Activated CD4-positive, alpha-beta memory T cell treated with anti-CD3 and anti-CD28 coated beads, Interleukin-2, amount 10 ng/mL, durations not matched to agents 7 days and 5 days (primary cell): ENCODE data around the gene STPG4. TPM values are rescaled to one million over a fixed set of nuclear protein-coding genes. Genes with fewer than 3 reads are reported as not detected.

Experiments
- CTCF ChIA-PET: fragments of 350-600 bp; sonication (Branson Sonifier 250); formaldehyde crosslinking; loops from one replicate; lab custom pipeline; 2021; ENCODE audit warnings: antibody characterized with exemption, inconsistent platforms; lab: Charles Lee
- POLR2A ChIA-PET: fragments of 350-600 bp; sonication (Branson Sonifier 250); formaldehyde crosslinking; loops from one replicate; lab custom pipeline; 2021; ENCODE audit warnings: antibody characterized with exemption; lab: Charles Lee
- DNase-seq: peaks from one replicate; pipeline ENCODE4 v3.0.0-alpha.2; 2020
- H3K27ac Mint-ChIP-seq: one replicate; pipeline ENCODE4 v1.8.0; 2021; ENCODE audit warnings: mild to moderate bottlenecking, mixed read lengths
- H3K27me3 Mint-ChIP-seq: one replicate; pipeline ENCODE4 v1.8.0; 2021; ENCODE audit warnings: mixed read lengths
- H3K36me3 Mint-ChIP-seq: one replicate; pipeline ENCODE4 v1.8.0; 2021; ENCODE audit warnings: low read depth, mixed read lengths
- H3K4me1 Mint-ChIP-seq: one replicate; pipeline ENCODE4 v1.8.0; 2021; ENCODE audit warnings: mixed read lengths
- H3K4me3 Mint-ChIP-seq: one replicate; pipeline ENCODE4 v1.8.0; 2021; ENCODE audit warnings: mild to moderate bottlenecking, mixed read lengths
- H3K9me3 Mint-ChIP-seq: one replicate; pipeline ENCODE4 v1.8.0; 2021; ENCODE audit warnings: mixed read lengths
- total RNA-seq, 2 experiments: library from RNA; stranded (reverse); gene quantifications; one replicate each; pipeline ENCODE4 v1.2.3, GENCODE V29; 2021

STPG4 gene
- total RNA-seq, 2 experiments from 2014 or later, result 0.13 TPM; not detected in 1

DNA sequence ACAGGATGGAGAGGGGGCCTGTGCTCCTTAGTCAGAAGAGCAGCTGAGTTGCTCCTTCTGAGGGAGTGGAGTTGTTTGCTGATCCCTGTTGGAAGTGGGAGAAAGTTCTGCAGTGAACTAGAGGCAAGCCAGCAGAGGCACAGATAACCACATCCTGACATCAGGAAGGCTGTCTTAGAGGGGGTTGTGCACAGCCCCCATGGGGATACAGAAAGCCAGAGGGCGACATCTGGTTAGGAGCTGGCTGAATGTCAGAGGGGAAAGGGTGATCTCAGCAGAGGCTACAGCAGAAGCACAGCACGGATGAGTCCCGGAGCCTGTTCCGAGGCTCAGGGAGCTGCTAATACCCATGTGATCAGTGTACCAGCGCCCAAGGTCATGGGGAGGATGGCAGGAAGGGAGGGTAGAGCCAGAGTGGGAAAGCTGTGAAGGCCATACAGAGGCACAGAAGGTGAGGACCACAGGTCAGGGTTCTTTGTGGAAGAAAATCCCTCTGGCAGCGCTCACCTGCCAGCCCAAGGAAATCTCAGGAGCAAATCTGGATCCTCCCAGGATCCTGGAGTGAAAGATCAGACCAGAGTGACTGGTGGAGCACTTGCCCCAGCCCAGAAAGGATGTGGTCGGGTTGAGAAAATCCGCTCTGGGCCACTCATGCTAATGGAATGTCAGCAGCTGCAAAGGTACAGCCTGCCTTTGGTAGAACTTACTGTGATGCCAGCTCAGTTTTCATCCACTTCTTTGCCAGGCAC, 111.8 kb downstream of the STPG4 start:
- H3K4me3 Mint-ChIP-seq, result no peak overlapping the region
- ChIA-PET CTCF (no interaction called here), POLR2A (no interaction called here)
- peaks cover 12% of the 10 kb centered on the region for H3K4me1 Mint-ChIP-seq
- H3K9me3 Mint-ChIP-seq, result no peaks in the 10 kb centered on the region
- H3K27me3 Mint-ChIP-seq, result no peaks in the 10 kb centered on the region
- peaks cover 33% of the 10 kb centered on the region for H3K36me3 Mint-ChIP-seq
- DNase-seq, result no peak
- no peak overlapping the region for H3K27ac Mint-ChIP-seq

DNA sequence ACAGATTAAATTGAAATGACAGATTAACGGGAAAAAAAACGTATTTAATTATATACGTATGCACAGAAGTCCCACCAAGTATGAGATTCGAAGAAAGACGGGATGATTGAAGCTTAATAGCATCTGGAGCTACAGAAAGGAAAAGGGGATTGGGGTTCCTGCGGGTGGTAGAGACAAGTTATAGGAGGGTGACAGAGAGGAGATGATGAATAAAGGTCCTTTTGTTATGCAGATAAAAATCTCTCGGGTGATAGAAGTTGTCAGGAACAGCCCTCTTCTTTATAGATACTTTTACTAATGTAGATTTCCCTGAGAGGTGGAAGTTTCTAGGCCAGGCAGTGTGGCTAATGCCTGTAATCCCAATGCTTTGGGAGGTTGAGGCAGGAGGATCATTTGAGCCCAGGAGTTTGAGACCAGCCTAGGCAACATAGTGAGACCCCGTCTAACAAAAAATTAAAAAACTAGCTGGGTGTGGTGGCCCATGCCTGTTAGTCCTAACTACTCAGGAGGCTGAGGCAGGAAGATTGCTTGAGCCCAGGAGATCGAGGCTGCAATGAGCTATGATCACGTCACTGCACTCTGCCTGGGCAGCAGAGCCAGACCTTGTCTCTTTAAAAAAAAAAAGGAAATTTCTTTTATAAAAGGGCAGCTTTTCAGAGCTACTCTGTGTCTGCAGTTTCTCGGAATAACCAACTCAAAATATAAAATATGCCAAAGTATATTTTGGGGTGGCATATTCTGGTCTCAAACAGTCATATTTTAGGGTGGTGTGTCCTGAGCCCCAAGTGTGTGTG, 113.0 kb downstream of the STPG4 start:
- ChIA-PET POLR2A (no interaction called here), CTCF (no interaction called here)
- peaks cover 31% of the 10 kb centered on the region for H3K36me3 Mint-ChIP-seq
- H3K4me1 Mint-ChIP-seq, result peaks cover 12% of the 10 kb centered on the region
- no peak overlapping the region for H3K27ac Mint-ChIP-seq
- no peak overlapping the region for H3K4me3 Mint-ChIP-seq
- no peaks in the 10 kb centered on the region for H3K9me3 Mint-ChIP-seq
- no peak for DNase-seq
- no peaks in the 10 kb centered on the region for H3K27me3 Mint-ChIP-seq

DNA sequence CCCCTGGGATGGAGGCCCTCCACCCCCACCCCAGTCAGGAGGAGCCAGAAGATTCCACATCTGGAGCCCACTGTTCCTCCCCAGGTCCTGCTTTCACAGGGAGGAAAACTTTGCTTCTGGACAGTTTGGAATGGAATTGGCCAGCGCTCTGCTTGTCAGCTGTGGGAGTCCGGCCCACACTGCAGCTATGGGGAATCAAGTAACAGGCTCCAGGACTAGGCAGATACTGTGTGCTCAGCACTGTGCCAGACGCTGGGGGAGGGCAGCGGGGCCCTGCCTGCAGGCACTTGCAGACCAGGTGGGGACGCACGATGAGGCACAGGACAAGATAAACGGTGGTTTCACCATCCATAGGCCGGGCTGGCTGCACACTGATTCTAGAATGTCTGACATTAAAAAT, 114.0 kb downstream of the STPG4 start:
- ChIA-PET POLR2A (no interaction called here), CTCF (no interaction called here)
- H3K9me3 Mint-ChIP-seq, result no peaks in the 10 kb centered on the region
- H3K4me3 Mint-ChIP-seq, result no peak overlapping the region
- H3K27me3 Mint-ChIP-seq, result no peaks in the 10 kb centered on the region
- peaks cover 31% of the 10 kb centered on the region for H3K36me3 Mint-ChIP-seq
- peaks cover 14% of the 10 kb centered on the region for H3K4me1 Mint-ChIP-seq
- no peak overlapping the region for H3K27ac Mint-ChIP-seq
- no peak for DNase-seq

DNA sequence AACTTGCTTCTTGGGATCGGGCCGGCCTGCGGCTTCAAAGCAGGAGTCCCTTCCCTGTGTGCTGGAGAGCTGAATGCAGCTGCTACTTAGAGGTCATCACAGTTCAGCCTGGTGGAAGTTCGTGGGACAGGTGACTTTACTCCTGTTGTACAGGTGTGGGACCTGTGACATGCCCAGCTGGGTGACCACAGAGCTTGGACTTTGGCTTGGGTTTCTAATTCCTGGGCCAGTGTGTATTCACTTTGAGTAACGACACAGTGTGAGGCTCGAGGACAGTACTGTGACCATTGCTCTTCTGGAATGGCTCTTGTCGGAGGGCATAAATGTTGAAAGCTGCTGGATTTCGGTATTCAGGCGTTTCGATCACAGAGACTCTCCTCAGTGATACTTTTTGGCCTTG, 114.5 kb downstream of the STPG4 start:
- no peak overlapping the region for H3K4me3 Mint-ChIP-seq
- H3K27me3 Mint-ChIP-seq, result no peaks in the 10 kb centered on the region
- no peak for DNase-seq
- no peaks in the 10 kb centered on the region for H3K9me3 Mint-ChIP-seq
- ChIA-PET POLR2A (no interaction called here), CTCF (no interaction called here)
- H3K4me1 Mint-ChIP-seq, result peaks cover 14% of the 10 kb centered on the region
- peak overlapping the region; percentile 31 for H3K27ac Mint-ChIP-seq
- peaks cover 30% of the 10 kb centered on the region for H3K36me3 Mint-ChIP-seq

DNA sequence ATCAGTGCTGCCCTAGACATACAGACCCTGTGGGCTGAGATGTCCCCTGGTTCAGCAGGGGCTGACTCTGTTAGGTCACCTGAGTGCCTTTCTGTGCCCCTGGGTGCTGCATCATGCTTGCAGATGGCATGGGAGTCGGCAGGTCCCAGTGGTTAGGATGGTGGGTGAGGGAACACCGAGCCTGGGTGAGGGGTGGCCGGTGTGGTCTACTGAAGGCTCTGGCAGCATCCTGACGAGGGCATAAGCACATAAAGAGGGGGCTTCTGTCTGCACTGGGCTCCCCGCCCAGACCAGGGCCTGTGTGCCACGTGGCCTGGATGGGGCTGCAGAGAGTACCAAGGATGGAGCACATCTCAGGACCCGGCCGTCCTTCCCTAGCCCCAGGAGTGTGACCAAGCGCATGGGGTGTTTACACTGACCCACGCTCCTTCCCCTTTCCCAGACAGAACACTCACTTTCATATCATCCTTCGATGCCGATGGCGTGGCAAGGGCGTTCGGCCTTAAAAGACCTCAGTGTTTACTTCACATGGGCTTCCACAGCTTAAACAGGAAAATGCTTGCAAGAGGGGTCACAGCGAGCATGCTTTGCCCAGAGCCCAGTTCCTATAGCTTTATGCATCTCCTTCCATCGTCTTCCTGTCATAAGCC, 115.1 kb downstream of the STPG4 start:
- no peaks in the 10 kb centered on the region for H3K9me3 Mint-ChIP-seq
- peak overlapping the region; percentile 77 for H3K27ac Mint-ChIP-seq
- CTCF ChIA-PET, result no interaction called here
- H3K36me3 Mint-ChIP-seq, result peaks cover 28% of the 10 kb centered on the region
- peaks cover 14% of the 10 kb centered on the region for H3K4me1 Mint-ChIP-seq
- POLR2A ChIA-PET, result no interaction called here
- no peak overlapping the region for H3K4me3 Mint-ChIP-seq
- DNase-seq, result no peak
- no peaks in the 10 kb centered on the region for H3K27me3 Mint-ChIP-seq

DNA sequence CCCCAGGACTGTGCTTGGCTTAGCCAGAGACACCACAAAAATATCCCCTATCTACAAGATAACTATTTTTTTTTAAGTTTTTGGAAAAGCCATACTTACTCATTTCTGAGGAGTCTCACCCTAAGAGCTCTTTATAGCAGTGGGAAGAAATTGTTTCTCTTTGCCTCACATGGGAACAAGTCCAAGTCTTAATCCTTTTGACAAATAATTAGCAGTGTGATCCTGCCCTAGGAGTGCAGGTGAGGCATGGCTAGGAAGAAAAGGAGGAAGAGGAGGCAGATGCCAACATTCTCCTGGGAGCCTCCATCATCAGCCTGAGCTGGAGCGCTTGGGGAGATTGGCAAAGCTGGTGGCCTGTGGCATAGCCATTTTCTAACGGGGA, 115.6 kb downstream of the STPG4 start:
- CTCF ChIA-PET, result interaction anchor here (1.0 kb wide), 1 partner anchor 284 kb away, joined by 4 read pairs; no protein-coding TSS in a partner anchor
- POLR2A ChIA-PET, result interaction anchor here (1.0 kb wide), 2 partner anchors 19 to 95 kb away, joined by 3 read pairs; no protein-coding TSS in a partner anchor
- Mint-ChIP-seq H3K36me3 (peaks cover 26% of the 10 kb centered on the region), H3K27me3 (no peaks in the 10 kb centered on the region), H3K4me3 (no peak overlapping the region), H3K4me1 (peaks cover 14% of the 10 kb centered on the region), H3K27ac (peak overlapping the region; percentile 77), H3K9me3 (no peaks in the 10 kb centered on the region)
- no peak for DNase-seq

DNA sequence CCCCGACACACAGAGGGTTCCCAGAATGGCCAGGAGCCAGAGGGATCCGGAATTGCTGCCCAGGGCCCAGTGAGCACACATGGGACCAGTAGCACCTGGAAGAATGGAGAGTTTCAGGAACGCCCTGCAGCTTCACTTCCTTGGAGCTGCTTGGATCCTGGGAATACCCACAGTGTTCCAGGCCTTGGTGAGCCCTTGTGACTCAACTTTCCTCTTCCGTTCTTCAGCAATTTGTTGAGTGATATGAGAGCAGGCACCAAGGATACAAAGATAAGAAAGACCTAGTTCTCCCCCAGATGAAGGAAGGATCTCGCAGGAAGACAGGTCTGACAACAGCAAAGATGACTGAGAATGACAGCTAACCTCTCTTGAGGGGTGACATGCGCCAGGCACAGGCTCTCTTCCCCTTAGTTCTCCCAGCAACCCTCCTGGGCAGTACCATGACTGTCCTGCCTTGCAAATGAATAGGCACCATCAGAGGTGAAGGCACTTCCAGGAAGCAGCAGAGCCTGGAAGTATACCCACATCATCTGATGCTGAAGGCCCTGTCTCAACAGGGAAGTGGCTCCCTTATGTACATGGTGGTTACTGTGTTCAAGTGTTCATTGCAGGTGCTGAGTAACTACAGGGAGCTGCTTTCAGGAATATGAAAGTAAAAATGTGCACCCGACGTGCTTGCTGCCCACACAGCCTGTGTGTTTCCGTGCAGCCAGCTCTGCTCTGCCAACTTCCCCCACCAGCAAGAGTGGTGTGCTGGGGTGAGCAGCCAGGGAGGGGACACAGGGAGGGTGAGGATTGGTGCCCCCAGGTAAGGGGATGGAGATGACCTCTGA, 116.2 kb downstream of the STPG4 start:
- Mint-ChIP-seq H3K27me3 (no peaks in the 10 kb centered on the region), H3K27ac (peak overlapping the region; percentile 77), H3K9me3 (no peaks in the 10 kb centered on the region), H3K4me1 (peaks cover 14% of the 10 kb centered on the region), H3K36me3 (peaks cover 20% of the 10 kb centered on the region), H3K4me3 (no peak overlapping the region)
- peak; percentile 31 for DNase-seq
- ChIA-PET CTCF (interaction anchor here (1.0 kb wide), 1 partner anchor 284 kb away, joined by 4 read pairs; no protein-coding TSS in a partner anchor), POLR2A (interaction anchor here (1.0 kb wide), 2 partner anchors 20 to 95 kb away, joined by 3 read pairs; no protein-coding TSS in a partner anchor)

DNA sequence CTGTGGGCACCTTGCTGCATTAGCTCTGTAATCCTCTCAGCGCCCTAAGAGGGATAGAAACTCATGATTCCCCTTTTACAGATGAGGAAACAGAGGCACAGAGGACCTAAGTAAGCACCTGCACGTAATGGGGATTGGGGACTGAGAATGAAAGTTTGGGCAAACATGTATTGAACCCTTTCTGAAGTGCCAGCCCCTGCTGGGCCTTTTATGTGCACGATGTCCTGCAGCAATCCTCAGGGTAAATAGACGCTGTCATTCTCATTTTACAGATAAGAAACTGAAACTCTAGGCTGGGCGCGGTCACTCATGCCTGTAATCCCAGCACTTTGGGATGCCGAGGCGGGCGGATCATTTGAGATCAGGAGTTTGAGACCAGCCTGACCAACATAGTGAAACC, 117.4 kb downstream of the STPG4 start:
- ChIA-PET POLR2A (interaction anchor here (0.7 kb wide), 1 partner anchor 17 kb away, joined by 3 read pairs; no protein-coding TSS in a partner anchor), CTCF (no interaction called here)
- H3K36me3 Mint-ChIP-seq, result peaks cover 20% of the 10 kb centered on the region
- H3K4me3 Mint-ChIP-seq, result no peak overlapping the region
- H3K4me1 Mint-ChIP-seq, result peaks cover 14% of the 10 kb centered on the region
- H3K27ac Mint-ChIP-seq, result no peak overlapping the region
- H3K9me3 Mint-ChIP-seq, result no peaks in the 10 kb centered on the region
- H3K27me3 Mint-ChIP-seq, result no peaks in the 10 kb centered on the region
- DNase-seq, result no peak

Other genes with a start within 250 kb of the STPG4 start
- 10 to 100 TPM; 48.4 to 48.8 TPM for gene MCFD2, start 239.5 kb downstream of the STPG4 start, total RNA-seq
- 10 to 100 TPM; 59.3 to 62.0 TPM for gene TTC7A, start 214.1 kb downstream of the STPG4 start, total RNA-seq
- 100 to 1,000 TPM; 426 to 432 TPM for gene CALM2, start 21.2 kb upstream of the STPG4 start, total RNA-seq
- not detected for gene EPCAM, start 214.0 kb upstream of the STPG4 start, total RNA-seq
- 10 to 100 TPM; 39.0 to 39.3 TPM for gene MSH2, start 247.8 kb upstream of the STPG4 start, total RNA-seq